Lower leg skin (tissue), 4 donors: ENCODE results near the gene LY6G6D. TPM values are rescaled to one million over a fixed set of nuclear protein-coding genes. Genes with fewer than 3 reads are reported as not detected.

ENCODE experiments used
- DNase-seq, 2 donors: peaks; one replicate each; pipeline ENCODE4 v3.0.0-alpha.2; 2019; ENCODE audit warnings: low spot score in 2 of 2
- H3K4me3 ChIP-seq: fragments of 200-600 bp; sonication (generic); 2 replicates; pipeline ENCODE4 v1.5.1; 2017; ENCODE audit warnings: mild to moderate bottlenecking, low read depth; ENCODE audit not compliant: poor library complexity, severe bottlenecking
- POLR2A ChIP-seq, 2 donors: fragments of 450-650 bp; IDR thresholded peaks; one replicate each; pipeline ENCODE4 v1.6.1; 2016 to 2017; ENCODE audit warnings: antibody characterized with exemption in 2 of 2, mild to moderate bottlenecking in 1 of 2, moderate library complexity in 1 of 2
- WGBS, 2 donors: methylation state at CpG; one replicate each; pipeline ENCODE4 v1.1.5; 2018; 5-methylcytosine and 5-hydroxymethylcytosine counted together
- intact Hi-C: fragments of 100-400 bp; cut with DNase I; formaldehyde crosslinking; loops from one replicate; pipeline ENCODE4 v1.15.0; 2023; ENCODE audit warnings: low total_unique reads
- total RNA-seq, 4 donors: library from RNA; depleted of rRNA; stranded (reverse); fragments of >200 nt; gene quantifications; one replicate each; pipeline ENCODE4 v1.1.0, GENCODE V29; 2016
- TF ChIP-seq, protein P1 (sequence below), 3 donors: fragments of 450-650 bp; IDR thresholded peaks; one replicate each; pipeline ENCODE4 v1.5.1; 2016; ENCODE audit warnings: antibody characterized with exemption in 3 of 3, mild to moderate bottlenecking in 3 of 3, moderate library complexity in 2 of 3

LY6G6D gene
- total RNA-seq, 4 donors from 2014 or later, result 9.5 TPM; not detected in 3

DNA sequence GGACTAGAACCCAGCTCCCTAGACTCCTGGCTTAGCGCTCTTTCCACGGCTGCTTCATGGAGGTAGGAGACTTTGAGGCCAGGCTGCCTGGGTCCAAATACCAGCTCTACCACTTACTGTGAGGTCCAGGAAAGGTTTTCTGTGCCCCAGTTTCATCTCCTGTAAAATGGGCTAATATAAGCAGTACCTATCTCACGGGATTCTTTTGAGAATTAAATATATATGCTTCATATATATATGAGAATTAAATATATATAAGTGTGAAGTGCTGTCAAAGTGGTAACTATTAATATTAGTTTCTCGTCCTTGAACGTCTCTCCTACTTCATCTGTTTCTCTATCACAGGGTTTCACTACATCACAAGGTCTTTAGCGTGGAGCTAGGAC is 24.1 kb upstream of the LY6G6D start:
- no peak overlapping the region for H3K4me3 ChIP-seq
- TF ChIP-seq POLR2A (IDR thresholded peaks at IDR 0.05), result no peak
- TF ChIP-seq, protein P1, sequence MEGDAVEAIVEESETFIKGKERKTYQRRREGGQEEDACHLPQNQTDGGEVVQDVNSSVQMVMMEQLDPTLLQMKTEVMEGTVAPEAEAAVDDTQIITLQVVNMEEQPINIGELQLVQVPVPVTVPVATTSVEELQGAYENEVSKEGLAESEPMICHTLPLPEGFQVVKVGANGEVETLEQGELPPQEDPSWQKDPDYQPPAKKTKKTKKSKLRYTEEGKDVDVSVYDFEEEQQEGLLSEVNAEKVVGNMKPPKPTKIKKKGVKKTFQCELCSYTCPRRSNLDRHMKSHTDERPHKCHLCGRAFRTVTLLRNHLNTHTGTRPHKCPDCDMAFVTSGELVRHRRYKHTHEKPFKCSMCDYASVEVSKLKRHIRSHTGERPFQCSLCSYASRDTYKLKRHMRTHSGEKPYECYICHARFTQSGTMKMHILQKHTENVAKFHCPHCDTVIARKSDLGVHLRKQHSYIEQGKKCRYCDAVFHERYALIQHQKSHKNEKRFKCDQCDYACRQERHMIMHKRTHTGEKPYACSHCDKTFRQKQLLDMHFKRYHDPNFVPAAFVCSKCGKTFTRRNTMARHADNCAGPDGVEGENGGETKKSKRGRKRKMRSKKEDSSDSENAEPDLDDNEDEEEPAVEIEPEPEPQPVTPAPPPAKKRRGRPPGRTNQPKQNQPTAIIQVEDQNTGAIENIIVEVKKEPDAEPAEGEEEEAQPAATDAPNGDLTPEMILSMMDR (IDR thresholded peaks at IDR 0.05), result no peak
- 90 to 92% methylated on average over 6 of the region's 6 CpGs for WGBS, 2 donors
- DNase-seq, result no peak
- intact Hi-C loops, result no loop called here

DNA sequence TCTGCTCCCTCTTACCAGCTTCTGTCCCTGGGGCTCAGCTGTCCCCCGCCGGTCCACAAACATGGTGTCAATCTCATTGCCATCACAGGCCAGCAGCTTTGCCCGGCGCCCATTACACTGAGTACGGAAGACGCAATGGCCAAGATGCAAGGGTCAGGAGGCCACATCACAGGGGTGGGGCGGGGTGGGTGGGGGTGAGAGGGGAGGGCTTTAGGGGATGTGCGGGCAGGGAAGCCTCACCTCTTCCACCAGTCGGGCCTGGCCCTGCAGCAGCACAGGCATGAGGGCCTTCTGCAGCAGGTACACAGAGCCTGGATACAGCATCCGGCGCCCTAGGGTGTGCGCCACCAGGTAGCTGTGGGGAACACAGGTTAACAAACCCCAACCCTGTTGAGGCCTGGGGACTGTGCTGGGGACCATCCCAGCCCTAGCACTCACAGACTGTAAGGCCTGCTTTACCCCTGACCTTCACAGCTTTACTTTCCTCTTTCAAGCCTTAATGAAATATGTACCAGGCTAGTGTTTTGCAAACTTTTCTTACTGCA is 23.5 kb upstream of the LY6G6D start:
- TF ChIP-seq, protein P1 (IDR thresholded peaks at IDR 0.05), result no peak
- TF ChIP-seq POLR2A (IDR thresholded peaks at IDR 0.05), result no peak
- no peak overlapping the region for H3K4me3 ChIP-seq
- WGBS, 2 donors, result 91 to 96% methylated on average over 11 to 12 of the region's 12 CpGs
- intact Hi-C loops, result no loop called here
- no peak for DNase-seq

DNA sequence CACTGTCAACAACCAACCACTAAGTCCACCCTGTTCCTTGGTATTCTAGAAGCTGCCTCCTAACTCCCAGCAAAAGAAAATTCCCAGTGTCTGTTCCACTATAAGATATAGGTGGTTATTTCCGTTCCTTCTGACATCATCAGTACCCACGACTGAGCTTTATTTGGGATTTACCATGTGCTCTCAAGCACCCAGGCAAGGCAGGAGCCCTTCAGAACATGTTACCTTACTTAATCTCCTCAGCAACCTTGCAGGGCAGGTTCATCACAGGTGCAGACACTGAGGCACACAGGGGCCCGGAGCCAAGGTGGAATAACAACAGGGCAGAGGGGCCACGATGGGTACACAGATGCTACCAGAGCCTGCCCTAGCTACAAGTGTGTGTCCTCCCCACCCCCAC is 22.8 kb upstream of the LY6G6D start:
- no peak for DNase-seq
- intact Hi-C loops, result no loop called here
- TF ChIP-seq, protein P1 (IDR thresholded peaks at IDR 0.05), result no peak
- no peak for TF ChIP-seq POLR2A (IDR thresholded peaks at IDR 0.05)
- H3K4me3 ChIP-seq, result no peak overlapping the region
- WGBS, 2 donors, result 80 to 85% methylated on average over 4 of the region's 4 CpGs

DNA sequence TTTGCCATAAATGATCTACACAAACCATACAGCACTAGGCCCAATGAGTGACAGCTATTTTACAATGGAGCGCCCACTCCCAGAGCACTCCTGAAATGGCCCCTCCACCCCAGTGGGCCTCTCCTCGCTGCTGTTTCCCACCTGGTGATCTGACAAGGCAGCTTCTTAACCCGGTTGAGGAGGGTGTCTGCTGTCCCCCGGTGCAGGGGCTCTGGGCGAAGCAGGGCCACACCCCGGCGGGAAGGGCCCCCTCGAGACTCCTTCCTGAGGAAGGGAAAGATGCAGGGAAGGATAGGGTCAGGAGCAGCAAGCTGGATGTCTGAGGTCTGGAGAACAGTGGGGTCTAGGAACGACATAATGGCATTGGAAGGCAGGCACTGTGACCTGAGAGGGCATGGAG is 22.3 kb upstream of the LY6G6D start:
- TF ChIP-seq, protein P1 (IDR thresholded peaks at IDR 0.05), result no peak
- no peak for TF ChIP-seq POLR2A (IDR thresholded peaks at IDR 0.05)
- DNase-seq, result no peak
- intact Hi-C loops, result no loop called here
- 90 to 92% methylated on average over 9 of the region's 9 CpGs for WGBS, 2 donors
- H3K4me3 ChIP-seq, result no peak overlapping the region

DNA sequence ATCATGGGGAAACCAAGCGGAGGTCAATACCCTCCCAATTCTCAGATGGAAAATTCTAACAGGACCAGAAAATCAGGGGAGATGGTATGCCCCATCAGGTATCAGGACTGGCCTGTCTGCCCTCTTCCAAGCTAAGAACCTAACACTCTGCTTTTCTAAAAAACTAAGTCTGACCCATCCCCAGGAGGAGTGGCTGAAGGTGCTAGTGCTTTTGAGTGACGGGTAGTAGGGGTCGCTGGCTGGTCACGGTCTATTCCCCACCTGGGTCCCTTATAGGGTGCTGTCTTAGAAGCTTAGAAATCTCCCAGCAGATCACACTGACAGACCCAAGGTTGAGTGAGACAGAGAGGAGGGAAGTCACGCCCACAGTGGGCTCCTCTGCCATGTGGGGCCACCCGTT is 21.6 kb upstream of the LY6G6D start:
- no peak for TF ChIP-seq POLR2A (IDR thresholded peaks at IDR 0.05)
- TF ChIP-seq, protein P1 (IDR thresholded peaks at IDR 0.05), result no peak
- no peak for DNase-seq
- WGBS, 2 donors, result 88 to 96% methylated on average over 6 of the region's 6 CpGs
- H3K4me3 ChIP-seq, result no peak overlapping the region
- intact Hi-C loops, result no loop called here

DNA sequence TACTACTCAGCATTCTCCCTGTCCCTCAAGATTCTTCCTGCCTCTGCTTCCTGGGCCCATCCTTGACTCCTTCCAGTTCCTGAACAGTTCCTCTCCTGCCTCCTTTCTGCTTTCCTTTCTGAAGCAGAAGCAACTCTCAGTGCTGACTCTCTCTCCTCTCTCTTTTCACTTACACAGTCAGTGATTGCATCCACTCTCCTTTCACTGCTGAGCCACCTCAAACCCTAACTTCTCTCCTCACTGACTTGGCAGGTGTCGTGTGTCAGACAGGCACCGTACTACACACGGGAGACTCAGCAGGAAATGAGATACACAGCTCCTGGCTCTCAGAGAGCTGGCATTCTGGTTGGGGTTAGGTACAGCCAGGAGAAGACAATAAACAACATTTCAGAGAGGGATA is 17.6 kb upstream of the LY6G6D start:
- H3K4me3 ChIP-seq, result no peak overlapping the region
- TF ChIP-seq POLR2A (IDR thresholded peaks at IDR 0.05), result no peak
- TF ChIP-seq, protein P1 (IDR thresholded peaks at IDR 0.05), result no peak
- no peak for DNase-seq
- intact Hi-C loops, result no loop called here
- WGBS, 2 donors, result 30 to 31% methylated on average over 3 of the region's 3 CpGs
